GM18526 (cell line): Measurements from ENCODE around the gene DCLK2.

Experiments
- POLR2A ChIP-seq: IDR thresholded peaks from 3 replicates; pipeline ENCODE4 v1.6.1; 2011; ENCODE audit not compliant: insufficient read length; ENCODE audit errors: extremely low read depth

DCLK2 gene

DNA sequence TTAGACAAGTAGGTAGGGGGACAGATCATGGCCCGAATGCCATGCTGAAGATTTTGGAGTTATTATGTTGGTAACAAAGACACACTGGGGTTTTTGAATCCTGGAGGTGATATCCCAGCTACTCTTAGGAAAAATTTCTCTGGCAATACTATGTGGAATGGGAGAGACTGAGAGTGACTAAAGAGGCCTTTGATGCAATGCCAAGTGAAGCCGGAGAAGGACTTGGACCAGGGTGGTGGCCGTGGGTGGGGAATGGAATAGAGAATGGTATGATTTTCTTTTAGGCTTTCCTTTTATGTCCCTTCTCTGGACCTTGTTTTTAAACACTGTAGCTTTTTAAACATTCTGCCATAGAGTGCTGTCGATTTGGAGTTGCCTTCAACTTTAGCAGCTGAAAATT, 141.6 kb downstream of the DCLK2 start:
- TF ChIP-seq POLR2A, result no peak

DNA sequence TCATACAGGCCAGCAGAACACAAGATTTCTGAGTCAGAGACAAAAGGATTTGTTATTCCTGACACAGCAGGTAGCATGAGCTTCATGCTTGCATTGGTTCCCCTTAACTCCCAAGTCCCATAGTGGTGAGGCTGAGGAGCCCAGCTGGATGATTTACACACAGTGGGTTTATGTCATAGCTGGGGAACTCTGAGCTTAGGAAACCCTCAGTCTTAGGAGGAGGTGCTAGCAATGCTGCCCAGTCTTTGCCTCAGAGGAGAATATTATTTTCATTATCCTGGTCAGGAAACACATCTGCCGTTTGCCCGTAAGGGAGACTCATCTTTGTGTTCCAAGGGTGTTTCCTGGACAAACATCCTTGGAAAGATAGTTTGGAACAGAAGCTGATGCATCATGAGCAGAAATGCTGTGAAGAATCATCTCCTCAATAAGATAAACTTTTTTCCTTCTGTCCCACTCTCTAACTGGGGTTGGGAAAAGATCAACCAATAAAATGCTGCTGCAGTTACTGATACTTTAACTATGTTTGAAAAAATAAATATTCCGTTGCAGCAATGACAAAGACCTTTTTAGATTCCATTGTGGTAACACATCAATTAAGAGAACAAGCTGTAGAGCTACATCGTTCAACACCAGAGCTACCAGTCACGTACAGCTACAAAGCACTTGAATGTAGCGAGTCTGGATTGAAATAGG, 146.8 kb downstream of the DCLK2 start:
- TF ChIP-seq POLR2A, result no peak

DNA sequence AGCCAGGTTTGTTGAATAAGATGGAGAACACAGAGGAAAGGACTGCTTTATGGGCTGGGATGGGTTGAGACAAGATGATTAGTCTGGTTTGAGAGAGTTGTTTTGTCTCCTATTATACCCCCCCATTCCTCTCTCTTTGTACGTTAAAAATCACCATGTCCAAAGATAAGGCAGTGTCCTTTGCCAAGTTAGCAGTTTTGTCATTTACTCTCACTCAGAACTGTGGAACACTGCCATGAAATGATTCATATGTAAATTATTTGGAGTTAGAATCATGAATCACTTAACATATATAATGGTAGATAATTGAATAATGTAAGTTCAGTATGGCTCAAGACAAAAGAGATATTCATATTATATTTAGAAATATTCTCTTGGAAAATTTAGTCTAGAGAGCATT, 151.3 kb downstream of the DCLK2 start:
- TF ChIP-seq POLR2A, result no peak

DNA sequence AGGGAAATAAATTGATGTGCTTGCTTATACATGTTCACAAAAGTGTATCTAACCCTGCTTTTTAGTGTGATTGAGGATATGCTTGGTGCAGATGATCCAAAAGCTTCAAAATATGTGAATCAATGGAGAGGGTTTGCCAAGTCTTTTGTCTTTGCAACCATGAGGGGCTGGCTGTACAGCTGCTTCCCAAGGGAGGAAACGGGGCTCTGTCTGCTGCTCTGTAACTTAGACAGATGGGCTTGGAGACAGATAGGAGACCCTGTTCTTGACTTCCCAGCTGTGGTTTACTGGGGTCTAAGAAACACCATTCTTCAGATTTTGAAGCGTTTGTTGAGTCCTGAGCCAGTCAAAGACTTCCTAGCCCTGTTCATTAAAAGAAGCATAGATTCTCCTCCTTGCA, 152.3 kb downstream of the DCLK2 start:
- TF ChIP-seq POLR2A, result no peak

DNA sequence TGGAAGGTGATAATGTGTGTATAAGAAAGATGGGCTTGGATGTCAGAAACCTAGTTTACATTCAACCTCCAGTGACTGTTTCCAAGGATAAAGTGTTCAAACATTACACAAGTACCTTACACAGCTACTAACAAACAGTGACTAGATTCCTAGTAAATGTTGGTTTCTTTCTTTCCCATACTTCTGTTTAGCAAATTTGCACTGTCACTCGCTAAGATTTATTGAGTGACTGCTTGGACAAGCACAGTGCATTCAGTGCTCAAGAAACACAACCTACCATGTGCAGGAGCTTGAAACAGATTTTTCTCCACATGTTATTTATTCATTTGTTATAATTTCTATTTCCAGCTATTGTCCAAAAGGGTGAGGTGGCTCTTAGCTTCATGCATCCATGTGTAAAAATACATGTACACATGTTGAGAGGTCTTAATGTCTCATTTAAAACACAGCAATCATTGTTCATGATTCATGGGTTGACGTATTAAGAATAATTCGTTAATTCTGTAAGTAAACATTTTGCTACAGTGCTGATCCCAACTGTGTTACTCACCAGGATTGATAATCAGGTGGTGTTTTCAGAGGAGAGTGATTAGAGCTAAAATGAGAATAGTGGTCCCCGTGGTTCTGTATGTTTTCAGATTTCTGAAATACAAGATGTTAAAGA, 153.0 kb downstream of the DCLK2 start:
- TF ChIP-seq POLR2A, result no peak

DNA sequence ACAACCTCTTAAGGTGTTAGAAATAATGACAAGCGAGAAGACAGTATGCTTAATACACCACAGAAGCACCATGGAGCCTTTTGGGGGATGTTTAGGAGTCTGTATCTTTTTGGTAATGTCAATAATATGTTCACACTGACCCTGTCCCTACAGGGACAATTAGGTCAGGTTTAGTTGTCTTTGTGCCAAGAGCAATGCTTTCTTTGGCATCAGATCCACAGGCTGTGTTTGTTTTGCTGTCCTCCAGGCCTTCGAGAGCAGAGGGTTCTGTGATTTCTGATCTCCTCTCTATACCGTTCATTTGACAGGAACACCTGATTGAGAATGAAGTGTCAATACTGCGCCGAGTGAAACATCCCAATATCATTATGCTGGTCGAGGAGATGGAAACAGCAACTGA, 153.8 kb downstream of the DCLK2 start:
- TF ChIP-seq POLR2A, result no peak

DNA sequence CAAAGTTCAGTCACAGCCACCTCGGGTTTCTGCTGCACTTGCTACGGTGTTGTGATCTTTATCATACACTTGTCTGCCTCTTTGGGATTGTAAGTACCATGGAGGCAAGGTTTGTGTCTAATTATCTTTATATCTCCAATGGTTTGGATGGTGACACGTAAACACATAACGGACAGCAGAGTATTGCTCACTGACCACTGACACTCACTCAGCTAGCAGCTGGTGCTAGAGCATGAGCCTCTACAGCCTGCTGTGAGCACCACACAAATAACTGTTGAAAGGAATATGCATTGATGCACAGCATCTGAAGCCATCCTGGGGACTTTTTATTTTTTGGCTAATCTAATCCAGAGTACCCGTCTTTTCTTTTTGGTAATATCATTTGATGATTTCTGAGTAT, 156.0 kb downstream of the DCLK2 start:
- TF ChIP-seq POLR2A, result no peak

DNA sequence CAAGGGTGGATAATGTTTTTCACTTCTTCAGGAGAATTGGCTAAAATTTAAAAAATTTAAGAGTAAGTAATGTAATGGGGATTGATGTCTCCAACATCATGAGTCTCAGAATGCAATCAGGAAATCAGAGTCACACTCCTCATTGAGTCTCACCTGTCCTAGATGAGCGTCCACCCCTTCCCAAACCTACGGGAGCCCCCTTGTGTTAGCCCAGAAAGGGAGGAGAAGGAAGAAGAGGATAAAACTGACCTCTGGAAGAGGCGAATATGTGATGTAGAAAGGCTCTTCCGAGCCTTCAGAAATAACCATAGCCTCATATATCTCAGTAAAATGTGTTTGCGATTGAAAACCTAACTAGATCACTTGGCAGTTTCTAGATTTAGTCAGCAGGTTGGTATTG, 157.1 kb downstream of the DCLK2 start:
- no peak for TF ChIP-seq POLR2A

DNA sequence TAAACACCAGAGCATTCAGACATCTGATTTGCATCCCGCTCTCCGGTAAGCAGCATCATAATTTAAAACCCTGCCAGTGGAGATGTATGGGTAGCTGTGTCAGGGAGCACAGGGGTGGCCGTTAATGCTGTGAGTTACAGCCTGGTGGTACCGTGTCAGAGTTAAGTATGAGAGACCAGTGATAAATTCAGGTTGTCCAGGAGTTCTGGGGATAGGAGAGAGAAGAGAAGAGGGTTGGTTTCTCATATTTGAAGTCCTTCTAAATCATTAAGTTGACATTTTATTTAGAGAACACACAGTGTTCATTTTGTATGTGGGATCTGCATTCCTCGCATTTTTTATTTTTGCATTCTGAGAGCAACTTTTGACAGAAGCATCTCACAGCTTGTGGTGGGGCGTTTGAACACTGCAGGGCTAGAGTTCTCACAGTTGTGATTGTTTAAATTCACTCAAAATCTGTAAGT, 157.6 kb downstream of the DCLK2 start:
- no peak for TF ChIP-seq POLR2A

DNA sequence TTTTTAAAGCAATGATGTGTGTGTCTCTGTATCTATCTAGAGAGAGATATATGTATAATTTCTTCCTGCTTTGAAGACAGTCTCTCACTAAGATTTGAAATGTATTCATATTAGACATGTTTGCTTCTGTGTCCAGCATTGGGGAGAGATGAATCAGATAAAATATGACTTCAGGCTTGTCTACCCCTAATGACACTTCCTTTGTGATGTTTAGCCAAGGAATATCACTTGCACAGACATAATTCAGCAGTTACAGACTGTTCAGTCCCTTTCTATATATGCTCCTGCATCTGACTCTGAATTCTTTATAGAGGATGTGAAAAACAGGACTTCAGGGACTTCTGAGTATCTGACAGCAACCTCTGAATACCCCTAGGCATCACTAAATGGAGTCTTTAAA, 158.4 kb downstream of the DCLK2 start:
- TF ChIP-seq POLR2A, result no peak

DNA sequence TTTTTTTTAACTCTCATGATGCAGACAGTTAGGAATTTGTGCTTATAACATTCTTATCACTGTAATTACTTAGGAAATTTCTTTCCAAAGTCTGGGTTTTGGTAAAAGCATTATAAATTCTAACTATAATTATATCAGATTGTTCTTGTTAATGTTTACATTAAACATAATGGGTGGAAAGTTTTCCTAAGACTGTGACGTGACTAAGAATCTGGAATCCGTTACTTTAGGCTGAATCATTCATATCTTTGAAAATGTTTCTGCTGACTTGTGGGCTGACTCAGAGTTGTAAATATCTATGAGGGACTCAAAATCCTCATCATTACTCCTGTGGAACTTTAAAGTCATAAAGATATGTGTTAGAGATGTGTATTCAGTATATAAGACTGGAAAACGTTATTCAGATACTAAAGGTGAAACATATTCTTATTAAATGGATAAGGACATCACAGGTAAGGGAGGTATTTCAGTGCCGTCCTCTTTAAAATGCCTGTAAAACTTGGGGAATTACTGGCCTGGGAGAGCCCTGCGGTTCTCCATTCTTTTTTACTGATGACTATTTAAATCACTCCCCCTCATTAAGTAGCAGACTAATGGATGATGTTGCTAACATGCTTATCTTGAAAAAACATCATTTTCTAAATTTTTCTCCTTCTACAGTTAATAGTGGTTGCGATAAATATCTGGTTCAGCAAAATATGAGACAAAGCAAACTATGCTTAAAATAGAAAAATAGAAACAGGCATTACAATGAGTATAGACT, 159.0 kb downstream of the DCLK2 start:
- no peak for TF ChIP-seq POLR2A

DNA sequence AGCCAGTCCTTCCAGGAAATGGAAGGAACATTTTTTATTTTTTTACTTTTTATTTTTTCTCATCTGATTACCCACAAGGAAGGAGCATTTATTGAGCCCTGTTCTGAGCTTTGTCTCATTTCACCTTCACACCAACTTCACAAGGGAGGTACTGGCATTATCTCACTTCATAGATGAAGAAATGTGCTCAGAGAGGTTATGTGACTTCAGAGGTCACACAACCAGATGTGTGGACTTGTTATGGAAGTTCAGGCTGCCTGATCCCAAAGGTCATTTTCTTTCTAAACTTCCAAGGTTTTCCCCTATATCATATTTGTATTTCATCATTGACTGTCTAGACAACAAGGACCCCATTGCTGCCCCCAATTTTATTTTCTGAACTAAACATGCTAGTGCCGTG, 160.3 kb downstream of the DCLK2 start:
- no peak for TF ChIP-seq POLR2A

DNA sequence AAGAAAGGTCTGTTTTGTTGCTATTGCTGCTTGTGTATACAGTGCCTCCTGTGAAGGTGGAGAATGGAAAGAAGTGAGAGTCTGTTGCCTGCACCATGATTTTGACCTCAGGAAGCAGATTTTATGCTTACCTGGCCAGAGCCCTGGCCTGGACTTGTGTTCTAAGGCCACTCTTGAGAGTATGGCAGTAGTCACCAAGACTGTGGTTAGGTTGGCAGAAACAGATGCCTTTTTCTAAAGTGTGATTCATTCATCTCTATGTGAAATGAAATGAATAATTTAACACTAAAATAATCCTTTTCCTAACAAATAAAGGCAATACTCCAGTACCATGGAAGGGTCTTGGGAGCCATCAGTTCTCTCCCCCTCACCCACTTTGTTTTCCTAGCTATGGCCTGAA, 161.8 kb downstream of the DCLK2 start:
- TF ChIP-seq POLR2A, result no peak

DNA sequence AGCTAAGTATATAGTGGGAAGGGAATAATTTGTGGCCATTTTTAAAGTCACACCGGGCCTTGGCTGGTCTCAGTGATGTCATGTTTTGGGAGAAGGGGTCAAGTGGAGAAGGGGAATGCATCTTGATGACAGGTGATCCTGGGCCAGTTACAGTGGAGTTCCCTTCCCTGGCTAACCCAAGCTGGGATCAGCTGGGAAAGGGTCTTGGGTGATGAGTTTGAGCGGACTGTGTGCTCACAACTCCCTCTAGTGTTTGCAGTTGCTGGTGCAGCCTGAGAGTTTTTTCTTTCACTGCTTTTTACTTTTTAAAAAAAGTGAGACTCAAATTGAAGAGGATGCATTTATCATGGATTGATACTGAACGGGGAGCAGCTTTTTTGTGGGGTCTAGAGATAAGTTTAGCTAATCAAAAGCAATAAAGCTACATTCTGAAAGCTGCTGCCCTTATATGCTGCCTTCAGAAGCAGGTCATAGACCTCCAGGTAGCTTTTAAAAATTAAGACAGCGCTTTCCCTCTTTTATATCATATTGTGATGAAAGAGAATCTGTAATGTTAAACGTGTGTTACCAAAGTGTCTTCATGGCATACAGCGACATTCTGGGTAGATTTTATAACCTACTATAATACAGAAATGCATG, 164.7 kb downstream of the DCLK2 start:
- no peak for TF ChIP-seq POLR2A

DNA sequence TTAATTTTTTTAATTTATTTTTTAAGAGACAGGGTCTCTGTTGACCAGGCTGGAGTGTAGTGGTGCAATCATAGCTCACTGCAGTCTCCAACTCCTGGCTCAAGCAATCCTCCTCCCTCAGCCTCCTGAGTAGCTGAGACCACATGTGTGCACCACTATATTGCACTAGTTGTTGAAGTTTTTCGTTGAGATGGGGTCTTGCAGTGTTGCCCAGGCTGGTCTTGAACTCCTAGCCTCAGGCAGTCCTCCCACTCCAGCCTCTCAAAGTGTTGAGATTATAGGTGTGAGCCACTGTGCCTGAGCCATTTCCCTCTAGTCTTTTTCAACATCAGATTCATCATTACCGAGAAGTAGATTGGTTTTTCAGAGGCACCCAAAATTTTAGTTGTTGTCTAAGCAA, 165.7 kb downstream of the DCLK2 start:
- no peak for TF ChIP-seq POLR2A

DNA sequence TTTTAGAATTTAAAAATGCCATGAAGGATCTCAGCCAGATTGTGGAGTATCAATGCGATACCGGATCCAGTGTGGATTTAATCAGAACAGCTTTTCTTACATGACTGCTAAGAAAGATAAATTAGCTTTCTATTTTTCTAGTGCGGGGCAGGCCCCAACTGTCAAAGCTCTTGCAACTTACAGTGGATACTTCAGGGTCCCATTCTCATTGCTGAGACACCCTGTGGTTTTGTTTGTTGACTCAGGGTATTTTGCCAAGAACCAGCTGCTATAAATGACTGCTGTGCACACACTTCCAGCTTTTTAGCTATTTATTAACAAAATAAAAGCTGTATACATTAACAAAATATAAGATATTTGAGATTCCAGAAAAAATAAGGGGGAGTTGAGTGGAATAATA, 166.4 kb downstream of the DCLK2 start:
- no peak for TF ChIP-seq POLR2A
